Smooth muscle cell (in vitro differentiated cells): ENCODE results near the gene MORC2. TPM values are rescaled to one million over a fixed set of nuclear protein-coding genes. Genes with fewer than 3 reads are reported as not detected.
A peak's percentile ranks its signal among the peaks of the same experiment; 100 is the strongest.

Source experiments
- DNase-seq: peaks from one replicate; lab custom pipeline; 2025; ENCODE audit not compliant: unreplicated experiment; lab: John Stamatoyannopoulos, UW
- H2AFZ ChIP-seq: fragments of 200-600 bp; sonication (generic); 2 replicates; pipeline ENCODE4 v1.6.0; 2016; ENCODE audit warnings: antibody characterized with exemption, low read depth, mild to moderate bottlenecking
- H3F3A ChIP-seq: fragments of 200-600 bp; sonication (generic); 2 replicates; pipeline ENCODE4 v1.6.0; 2017; ENCODE audit warnings: antibody characterized with exemption, low read depth
- H3K27ac ChIP-seq: fragments of 200-600 bp; sonication (generic); 2 replicates; pipeline ENCODE4 v1.5.1; 2016; ENCODE audit warnings: low read depth, mild to moderate bottlenecking
- H3K27me3 ChIP-seq: fragments of 200-600 bp; sonication (generic); 2 replicates; pipeline ENCODE4 v1.6.1; 2016; ENCODE audit warnings: low read depth, mild to moderate bottlenecking
- H3K36me3 ChIP-seq: fragments of 200-600 bp; sonication (generic); 2 replicates; pipeline ENCODE4 v1.5.1; 2016; ENCODE audit warnings: low read depth
- H3K4me1 ChIP-seq: fragments of 200-600 bp; sonication (generic); 2 replicates; pipeline ENCODE4 v1.5.1; 2016; ENCODE audit warnings: low read depth
- H3K4me2 ChIP-seq: fragments of 200-600 bp; sonication (generic); 2 replicates; pipeline ENCODE4 v1.6.0; 2016; ENCODE audit warnings: mild to moderate bottlenecking
- H3K4me3 ChIP-seq: fragments of 200-600 bp; sonication (generic); 2 replicates; pipeline ENCODE4 v1.5.1; 2016; ENCODE audit warnings: mild to moderate bottlenecking
- H3K79me2 ChIP-seq: fragments of 200-600 bp; sonication (generic); 2 replicates; pipeline ENCODE4 v1.6.0; 2016; ENCODE audit warnings: low read depth, mild to moderate bottlenecking
- H3K9ac ChIP-seq: fragments of 200-600 bp; sonication (generic); 2 replicates; pipeline ENCODE4 v1.6.0; 2016; ENCODE audit warnings: low read depth
- H3K9me3 ChIP-seq: fragments of 200-600 bp; sonication (generic); replicated peaks from 2 replicates; pipeline ENCODE4 v1.5.1; 2016; ENCODE audit warnings: low read depth
- H4K20me1 ChIP-seq: fragments of 200-600 bp; sonication (generic); 2 replicates; pipeline ENCODE4 v1.6.0; 2016; ENCODE audit warnings: low read depth
- WGBS: methylation state at CpG from one replicate; pipeline ENCODE4 v1.1.7; 2016; ENCODE audit warnings: low lambda C conversion rate; 5-methylcytosine and 5-hydroxymethylcytosine counted together
- polyA plus RNA-seq: library from polyadenylated mRNA; unstranded; fragments of >200 nt; fragmentation: Nextera tagmentation; extraction: Ambion mirVana; gene quantifications from 2 replicates; pipeline ENCODE4 v1.2.1, GENCODE V29; 2016
- total RNA-seq: library from RNA; depleted of rRNA; stranded (reverse); fragments of >200 nt; gene quantifications from 2 replicates; pipeline ENCODE4 v1.2.3, GENCODE V29; 2014
- TF ChIP-seq, protein P1 (sequence below): fragments of 200-600 bp; sonication (generic); IDR thresholded peaks from 2 replicates; pipeline ENCODE4 v1.5.1; 2017; ENCODE audit warnings: borderline replicate concordance, mild to moderate bottlenecking, antibody characterized with exemption; ENCODE audit not compliant: insufficient read depth, poor library complexity, severe bottlenecking

The MORC2 gene
- total and polyA plus RNA-seq, 2 experiments from 2014 or later = 22.0 to 42.9 TPM

- Histone ChIP-seq H4K20me1 (no peaks in the 10 kb centered on the region), H3K79me2 (no peaks in the 10 kb centered on the region), H3F3A (no peaks in the 10 kb centered on the region), H3K4me3 (no peak overlapping the region), H3K9ac (no peak overlapping the region), H3K36me3 (no peaks in the 10 kb centered on the region), H2AFZ (no peak overlapping the region), H3K9me3 (no peaks in the 10 kb centered on the region), H3K4me2 (no peak overlapping the region), H3K27me3 (no peaks in the 10 kb centered on the region), H3K4me1 (no peaks in the 10 kb centered on the region), H3K27ac (no peak overlapping the region)
- WGBS = 88% methylated on average over 17 of the region's 17 CpGs
- TF ChIP-seq, protein P1, sequence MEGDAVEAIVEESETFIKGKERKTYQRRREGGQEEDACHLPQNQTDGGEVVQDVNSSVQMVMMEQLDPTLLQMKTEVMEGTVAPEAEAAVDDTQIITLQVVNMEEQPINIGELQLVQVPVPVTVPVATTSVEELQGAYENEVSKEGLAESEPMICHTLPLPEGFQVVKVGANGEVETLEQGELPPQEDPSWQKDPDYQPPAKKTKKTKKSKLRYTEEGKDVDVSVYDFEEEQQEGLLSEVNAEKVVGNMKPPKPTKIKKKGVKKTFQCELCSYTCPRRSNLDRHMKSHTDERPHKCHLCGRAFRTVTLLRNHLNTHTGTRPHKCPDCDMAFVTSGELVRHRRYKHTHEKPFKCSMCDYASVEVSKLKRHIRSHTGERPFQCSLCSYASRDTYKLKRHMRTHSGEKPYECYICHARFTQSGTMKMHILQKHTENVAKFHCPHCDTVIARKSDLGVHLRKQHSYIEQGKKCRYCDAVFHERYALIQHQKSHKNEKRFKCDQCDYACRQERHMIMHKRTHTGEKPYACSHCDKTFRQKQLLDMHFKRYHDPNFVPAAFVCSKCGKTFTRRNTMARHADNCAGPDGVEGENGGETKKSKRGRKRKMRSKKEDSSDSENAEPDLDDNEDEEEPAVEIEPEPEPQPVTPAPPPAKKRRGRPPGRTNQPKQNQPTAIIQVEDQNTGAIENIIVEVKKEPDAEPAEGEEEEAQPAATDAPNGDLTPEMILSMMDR = peak; percentile 61
- no peak for DNase-seq
These were observed 77.7 kb downstream of the MORC2 start for GRCh38 chr22:30890686-30891442.

DNA sequence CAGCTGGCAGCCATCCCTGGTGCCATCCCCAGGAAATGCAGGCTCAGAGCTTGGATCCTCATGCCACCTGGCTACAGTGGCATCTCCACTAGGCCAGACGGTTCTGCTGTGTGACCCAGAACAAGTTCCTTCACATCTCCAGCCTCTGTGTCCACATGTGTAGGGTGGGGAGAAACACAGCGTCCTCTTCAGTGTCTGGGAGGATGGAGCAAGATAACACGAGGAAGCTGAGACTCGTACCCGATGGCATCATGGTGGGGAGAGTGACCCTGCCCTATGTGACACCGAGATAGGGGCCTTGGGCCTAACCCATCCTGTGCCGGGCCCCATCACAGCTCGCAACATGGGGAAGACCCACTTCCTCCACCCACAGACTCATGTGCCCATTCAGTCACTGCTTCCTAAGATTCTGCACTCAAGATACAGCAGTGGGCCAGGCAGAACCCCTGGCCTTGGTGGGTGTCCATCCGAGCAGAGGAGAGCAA is 78.5 kb downstream of the MORC2 start:
- 89% methylated on average over 9 of the region's 9 CpGs for WGBS
- H3K4me3 ChIP-seq = no peak overlapping the region
- H3K79me2 ChIP-seq = no peaks in the 10 kb centered on the region

DNA sequence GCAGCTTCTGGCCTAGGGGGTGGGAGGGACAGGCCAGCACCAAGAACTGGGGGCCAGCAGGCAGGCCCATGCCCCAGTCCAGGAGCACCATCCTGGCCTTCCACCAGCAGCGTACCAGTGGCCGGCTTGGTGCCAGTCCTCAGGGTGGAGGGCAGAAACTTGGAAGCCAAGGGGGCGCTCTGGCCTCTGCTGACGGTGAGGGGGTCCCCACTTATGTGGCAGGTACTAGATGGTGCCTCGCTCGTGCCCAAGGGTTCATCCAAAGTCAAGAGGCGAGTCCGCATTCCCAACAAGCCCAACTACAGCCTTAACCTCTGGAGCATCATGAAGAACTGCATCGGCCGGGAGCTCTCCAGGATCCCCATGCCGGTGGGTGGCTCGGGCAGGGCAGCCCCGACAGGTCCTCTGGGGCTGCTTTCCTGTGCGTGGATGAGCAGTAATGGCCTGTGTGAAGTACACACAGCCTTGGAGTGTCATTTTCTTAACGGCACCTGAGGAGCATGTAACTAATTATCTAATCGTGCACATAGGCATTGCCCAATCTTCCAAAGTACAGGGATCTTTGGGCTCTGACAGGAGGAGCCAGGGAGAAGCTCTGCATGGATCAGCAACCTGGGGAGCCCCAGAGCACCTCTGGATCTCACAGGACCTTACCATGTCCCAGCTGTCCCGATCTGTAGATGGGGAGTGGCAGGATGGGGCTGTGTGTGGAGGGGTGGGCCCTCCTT is 79.1 kb downstream of the MORC2 start:
- Histone ChIP-seq H3K79me2 (no peaks in the 10 kb centered on the region), H3K4me3 (no peak overlapping the region), H3K27me3 (no peaks in the 10 kb centered on the region), H4K20me1 (no peaks in the 10 kb centered on the region), H3K27ac (no peak overlapping the region), H3K36me3 (no peaks in the 10 kb centered on the region), H3K4me1 (no peaks in the 10 kb centered on the region), H2AFZ (no peak overlapping the region), H3K9me3 (no peaks in the 10 kb centered on the region), H3K4me2 (no peak overlapping the region), H3K9ac (no peak overlapping the region), H3F3A (no peaks in the 10 kb centered on the region)
- WGBS = 89% methylated on average over 17 of the region's 17 CpGs
- no peak for DNase-seq
- TF ChIP-seq, protein P1 = no peak

More for the DNA sequence above, 78.5 kb downstream of the MORC2 start:
- Histone ChIP-seq H3K4me2 (no peak overlapping the region), H3K36me3 (no peaks in the 10 kb centered on the region), H3K9me3 (no peaks in the 10 kb centered on the region), H3K9ac (no peak overlapping the region), H3K27ac (no peak overlapping the region), H3K27me3 (no peaks in the 10 kb centered on the region), H4K20me1 (no peaks in the 10 kb centered on the region), H2AFZ (no peak overlapping the region), H3F3A (no peaks in the 10 kb centered on the region), H3K4me1 (no peaks in the 10 kb centered on the region)
- no peak for DNase-seq
- TF ChIP-seq, protein P1 = no peak
